ENCODE results near the gene HEXIM1. TPM values are rescaled to one million over a fixed set of nuclear protein-coding genes. Genes with fewer than 3 reads are reported as not detected.

Gene HEXIM1
- total and polyA plus RNA-seq, 7 experiments from 2014 or later: 5.1 to 41.3 (median 30.5) TPM

DNA sequence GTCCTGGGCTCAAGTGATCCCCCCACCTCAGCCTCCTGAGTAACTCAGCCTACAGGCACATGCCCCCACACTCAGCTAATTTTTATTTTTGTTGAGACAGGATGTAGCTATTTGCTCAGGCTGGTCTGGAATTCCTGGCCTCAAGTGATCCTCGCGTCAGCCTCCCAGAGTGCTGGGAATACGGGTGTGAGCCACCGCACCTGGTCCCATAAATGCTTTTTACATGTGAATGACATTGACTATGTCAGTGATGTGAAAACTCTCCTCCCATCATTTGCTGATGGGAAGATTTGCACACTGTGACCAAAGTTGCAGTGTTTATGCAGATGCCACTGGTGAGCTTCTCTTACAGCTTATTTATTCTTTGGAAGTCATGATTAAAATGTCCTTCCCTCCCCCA lies 30.9 kb upstream of the HEXIM1 start:
- Histone ChIP-seq H3K4me1 (ENCODE audit: control insufficient read depth in 2 of 2, insufficient read depth in 2 of 2, low read length in 2 of 2) (no peaks in the 10 kb centered on the region), H3K9me3 (ENCODE audit: control insufficient read depth in 2 of 3, low read length in 3 of 3) (no peaks in the 10 kb centered on the region), H3K4me3 (ENCODE audit: low read length) (no peak overlapping the region), H3K36me3 (ENCODE audit: control insufficient read depth in 2 of 3, insufficient read depth in 3 of 3, low read length in 3 of 3) (no peaks in the 10 kb centered on the region), H3K27ac (ENCODE audit: low read depth, low read length) (no peak overlapping the region), H3K27me3 (ENCODE audit: control insufficient read depth in 2 of 2, insufficient read depth in 2 of 2, low read length in 2 of 2) (no peaks in the 10 kb centered on the region)
- ChIA-PET POLR2A (no interaction called here), CTCF (no interaction called here)
- H3K4me1 Mint-ChIP-seq: peaks cover 0 to 2% (median 0%) of the 10 kb centered on the region in 7 donors
- peaks cover 0 to 8% (median 6%) of the 10 kb centered on the region in 5 donors for H3K27me3 Mint-ChIP-seq
- no peaks in the 10 kb centered on the region for H3K9me3 Mint-ChIP-seq
- ATAC-seq: no peak
- H3K36me3 Mint-ChIP-seq: no peaks in the 10 kb centered on the region
- H3K4me3 Mint-ChIP-seq: no peak overlapping the region
- no peak for DNase-seq
- no peak overlapping the region for H3K27ac Mint-ChIP-seq
- intact Hi-C loops (cut with micrococcal nuclease): no loop called here

DNA sequence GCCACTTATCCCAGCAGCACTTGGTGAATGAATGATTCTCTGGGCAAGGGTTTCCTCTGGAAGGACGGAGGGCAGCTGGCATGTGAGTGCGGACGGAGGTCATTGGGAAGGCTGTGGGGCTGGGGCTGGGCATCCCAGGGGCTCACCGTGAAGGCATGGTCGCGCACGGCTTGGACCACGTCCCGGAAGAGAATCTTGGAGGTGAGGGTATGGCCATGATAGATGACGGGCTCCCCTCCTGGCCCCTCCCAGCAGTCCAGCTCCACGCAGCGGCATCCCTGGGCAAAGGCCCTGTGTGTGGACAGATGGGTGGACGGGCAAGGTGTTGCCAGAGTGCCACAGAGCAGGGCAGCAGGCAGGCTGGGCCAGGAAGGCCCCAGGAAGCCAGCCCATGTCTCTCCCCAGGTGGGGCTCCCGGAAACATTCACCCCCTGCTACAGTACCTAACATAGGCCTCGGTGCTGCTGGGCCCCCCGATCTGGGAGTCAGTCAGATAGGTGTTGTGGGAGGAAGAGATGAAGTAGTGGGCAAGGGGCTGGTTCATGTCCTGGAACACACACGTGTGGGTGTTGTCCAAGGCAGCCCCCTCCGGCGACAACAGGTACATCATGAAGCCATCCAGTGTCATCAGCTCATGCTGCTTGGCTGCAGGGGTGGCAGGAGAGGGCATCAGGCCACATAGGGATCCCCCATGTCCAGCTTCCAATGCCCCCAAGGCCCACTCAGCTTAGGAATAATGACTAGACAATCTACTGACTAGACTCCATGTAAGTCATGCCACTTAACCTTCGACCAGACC lies 30.2 kb upstream of the HEXIM1 start:
- Histone ChIP-seq H3K9me3 (ENCODE audit: control insufficient read depth in 2 of 3, low read length in 3 of 3) (no peaks in the 10 kb centered on the region), H3K27me3 (ENCODE audit: control insufficient read depth in 2 of 2, insufficient read depth in 2 of 2, low read length in 2 of 2) (no peaks in the 10 kb centered on the region), H3K4me1 (ENCODE audit: control insufficient read depth in 2 of 2, insufficient read depth in 2 of 2, low read length in 2 of 2) (no peaks in the 10 kb centered on the region), H3K4me3 (ENCODE audit: low read length) (no peak overlapping the region), H3K36me3 (ENCODE audit: control insufficient read depth in 2 of 3, insufficient read depth in 3 of 3, low read length in 3 of 3) (no peaks in the 10 kb centered on the region), H3K27ac (ENCODE audit: low read depth, low read length) (no peak overlapping the region)
- intact Hi-C loops (cut with micrococcal nuclease): no loop called here
- H3K36me3 Mint-ChIP-seq: no peaks in the 10 kb centered on the region
- H3K4me1 Mint-ChIP-seq: peaks cover 0 to 2% (median 0%) of the 10 kb centered on the region in 7 donors
- no peak for ATAC-seq
- H3K27me3 Mint-ChIP-seq: peaks cover 0 to 13% (median 6%) of the 10 kb centered on the region in 5 donors
- no peak overlapping the region for H3K4me3 Mint-ChIP-seq
- peak overlapping the region in 1 of 9 donors; percentile 36 for H3K27ac Mint-ChIP-seq
- no peak for DNase-seq
- CTCF ChIA-PET: interaction anchor here (0.6 kb wide), 1 partner anchor 132 kb away, joined by 3 read pairs; no protein-coding TSS in a partner anchor
- POLR2A ChIA-PET: no interaction called here
- H3K9me3 Mint-ChIP-seq: no peaks in the 10 kb centered on the region

DNA sequence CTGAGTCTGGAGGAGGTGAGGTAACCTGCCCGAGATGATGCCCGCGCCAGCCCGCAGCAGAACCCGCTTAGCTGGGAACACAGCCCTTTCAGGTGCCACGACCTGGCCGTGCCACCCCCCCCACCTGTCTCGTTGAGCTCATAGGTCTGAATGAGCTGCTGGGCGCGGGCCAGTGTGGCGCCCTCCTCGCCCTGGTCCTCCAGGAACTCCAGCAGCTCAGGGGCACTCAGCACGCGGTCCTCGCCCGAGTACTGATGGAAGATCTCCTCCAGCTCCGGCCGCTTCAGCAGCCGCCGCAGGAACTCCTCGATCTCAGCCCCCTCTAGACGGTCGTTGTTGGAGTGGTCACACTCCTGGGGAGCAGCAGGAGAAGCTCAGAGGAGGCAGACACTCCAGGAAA lies 29.6 kb upstream of the HEXIM1 start:
- Mint-ChIP-seq H3K27ac (peak overlapping the region in 1 of 9 donors; percentile 36), H3K4me3 (no peak overlapping the region), H3K36me3 (no peaks in the 10 kb centered on the region), H3K9me3 (no peaks in the 10 kb centered on the region), H3K4me1 (peaks cover 0 to 2% (median 0%) of the 10 kb centered on the region in 7 donors), H3K27me3 (peaks cover 0 to 15% (median 6%) of the 10 kb centered on the region in 5 donors)
- no peak for ATAC-seq
- Histone ChIP-seq H3K9me3 (ENCODE audit: control insufficient read depth in 2 of 3, low read length in 3 of 3) (no peaks in the 10 kb centered on the region), H3K4me3 (ENCODE audit: low read length) (no peak overlapping the region), H3K36me3 (ENCODE audit: control insufficient read depth in 2 of 3, insufficient read depth in 3 of 3, low read length in 3 of 3) (no peaks in the 10 kb centered on the region), H3K4me1 (ENCODE audit: control insufficient read depth in 2 of 2, insufficient read depth in 2 of 2, low read length in 2 of 2) (no peaks in the 10 kb centered on the region), H3K27me3 (ENCODE audit: control insufficient read depth in 2 of 2, insufficient read depth in 2 of 2, low read length in 2 of 2) (no peaks in the 10 kb centered on the region), H3K27ac (ENCODE audit: low read depth, low read length) (no peak overlapping the region)
- intact Hi-C loops (cut with micrococcal nuclease): no loop called here
- CTCF ChIA-PET: interaction anchor here (0.6 to 1.1 kb wide), 3 partner anchors 19 to 132 kb away, joined by 3 read pairs; no protein-coding TSS in a partner anchor
- no peak for DNase-seq
- POLR2A ChIA-PET: no interaction called here

DNA sequence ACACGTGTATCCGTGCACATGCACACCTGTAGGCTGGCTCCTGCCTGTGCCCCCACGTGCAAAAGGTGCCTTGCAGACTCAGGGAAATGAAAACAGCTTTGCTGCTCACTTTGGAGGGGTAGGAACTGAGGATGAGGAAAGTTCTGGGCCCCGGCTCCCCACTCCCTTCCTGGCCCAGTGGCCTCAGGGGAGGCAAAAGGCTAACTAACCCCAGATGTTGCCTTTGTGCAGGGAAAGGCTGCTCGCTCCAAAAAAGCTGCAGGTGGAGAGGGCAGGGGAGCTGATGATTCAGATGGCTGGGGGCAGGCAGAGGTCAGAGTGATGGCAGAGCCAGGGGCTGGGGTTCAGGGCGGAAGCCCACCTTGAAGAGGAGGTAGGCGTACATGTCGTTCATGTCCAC lies 28.3 kb upstream of the HEXIM1 start:
- Mint-ChIP-seq H3K27ac (no peak overlapping the region), H3K4me3 (no peak overlapping the region), H3K9me3 (no peaks in the 10 kb centered on the region), H3K36me3 (no peaks in the 10 kb centered on the region), H3K4me1 (peaks cover 0 to 2% (median 0%) of the 10 kb centered on the region in 7 donors), H3K27me3 (peaks cover 0 to 15% (median 6%) of the 10 kb centered on the region in 5 donors)
- DNase-seq (no peak), ATAC-seq (no peak)
- Histone ChIP-seq H3K36me3 (ENCODE audit: control insufficient read depth in 2 of 3, insufficient read depth in 3 of 3, low read length in 3 of 3) (no peaks in the 10 kb centered on the region), H3K4me1 (ENCODE audit: control insufficient read depth in 2 of 2, insufficient read depth in 2 of 2, low read length in 2 of 2) (no peaks in the 10 kb centered on the region), H3K4me3 (ENCODE audit: low read length) (no peak overlapping the region), H3K27me3 (ENCODE audit: control insufficient read depth in 2 of 2, insufficient read depth in 2 of 2, low read length in 2 of 2) (no peaks in the 10 kb centered on the region), H3K27ac (ENCODE audit: low read depth, low read length) (no peak overlapping the region), H3K9me3 (ENCODE audit: control insufficient read depth in 2 of 3, low read length in 3 of 3) (no peaks in the 10 kb centered on the region)
- POLR2A ChIA-PET: interaction anchor here (0.5 kb wide), 1 partner anchor 67 kb away, joined by 3 read pairs; no protein-coding TSS in a partner anchor
- CTCF ChIA-PET: no interaction called here
- intact Hi-C loops (cut with micrococcal nuclease): no loop called here

DNA sequence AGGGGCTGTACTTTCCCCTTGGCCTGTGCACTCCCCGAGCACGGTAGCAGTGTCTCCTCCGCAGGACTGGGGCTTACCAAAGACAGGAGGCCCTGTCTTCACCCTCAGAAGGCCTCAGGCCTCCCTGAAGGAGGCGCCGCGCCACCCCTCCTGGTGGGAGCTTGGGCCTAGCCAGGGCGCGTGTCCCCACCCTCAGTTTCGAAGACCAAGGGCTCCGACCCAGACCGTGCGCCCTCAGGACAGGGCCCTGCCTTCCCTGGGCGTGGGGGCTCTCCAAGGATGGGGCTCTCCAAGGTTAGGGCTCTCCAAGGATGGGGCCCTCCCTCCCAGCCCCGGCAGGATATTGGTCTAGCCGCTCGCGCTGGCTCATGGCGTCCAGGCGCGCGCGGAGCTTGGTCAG lies 27.7 kb upstream of the HEXIM1 start:
- Histone ChIP-seq H3K27me3 (ENCODE audit: control insufficient read depth in 2 of 2, insufficient read depth in 2 of 2, low read length in 2 of 2) (no peaks in the 10 kb centered on the region), H3K4me3 (ENCODE audit: low read length) (no peak overlapping the region), H3K27ac (ENCODE audit: low read depth, low read length) (no peak overlapping the region), H3K4me1 (ENCODE audit: control insufficient read depth in 2 of 2, insufficient read depth in 2 of 2, low read length in 2 of 2) (no peaks in the 10 kb centered on the region), H3K36me3 (ENCODE audit: control insufficient read depth in 2 of 3, insufficient read depth in 3 of 3, low read length in 3 of 3) (no peaks in the 10 kb centered on the region), H3K9me3 (ENCODE audit: control insufficient read depth in 2 of 3, low read length in 3 of 3) (no peaks in the 10 kb centered on the region)
- DNase-seq (no peak), ATAC-seq (no peak)
- H3K27me3 Mint-ChIP-seq: peaks cover 0 to 15% (median 6%) of the 10 kb centered on the region in 5 donors
- intact Hi-C loops (cut with micrococcal nuclease): no loop called here
- H3K4me3 Mint-ChIP-seq: no peak overlapping the region
- H3K9me3 Mint-ChIP-seq: no peaks in the 10 kb centered on the region
- no peaks in the 10 kb centered on the region for H3K36me3 Mint-ChIP-seq
- H3K4me1 Mint-ChIP-seq: peaks cover 0 to 2% (median 0%) of the 10 kb centered on the region in 7 donors
- CTCF ChIA-PET: no interaction called here
- POLR2A ChIA-PET: no interaction called here
- H3K27ac Mint-ChIP-seq: no peak overlapping the region

DNA sequence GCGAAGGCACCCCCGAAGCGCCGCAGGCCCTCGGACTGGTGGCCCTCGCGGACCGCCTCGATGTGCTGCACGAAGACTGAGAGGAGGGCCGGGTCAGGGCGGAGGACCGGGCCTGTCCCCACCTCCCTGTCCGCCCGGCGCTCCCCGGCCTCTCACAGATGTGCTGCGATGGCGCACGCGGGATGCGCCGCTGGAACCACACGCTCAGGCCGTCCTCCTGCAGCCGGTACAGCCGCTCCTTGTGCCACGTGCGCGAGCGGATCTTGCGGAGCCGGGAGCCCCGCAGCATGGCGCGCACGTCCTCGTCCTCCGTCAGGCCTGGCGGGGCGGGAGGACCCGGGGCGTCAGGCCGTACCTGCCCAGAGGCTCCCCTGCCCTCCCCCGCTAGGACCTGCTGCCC lies 27.2 kb upstream of the HEXIM1 start:
- no peak overlapping the region for H3K27ac Mint-ChIP-seq
- no peaks in the 10 kb centered on the region for H3K27me3 ChIP-seq (ENCODE audit: control insufficient read depth in 2 of 2, insufficient read depth in 2 of 2, low read length in 2 of 2)
- ChIA-PET CTCF (no interaction called here), POLR2A (no interaction called here)
- intact Hi-C loops (cut with micrococcal nuclease): no loop called here
- DNase-seq (no peak), ATAC-seq (no peak)
- no peaks in the 10 kb centered on the region for H3K36me3 Mint-ChIP-seq
- H3K9me3 ChIP-seq (ENCODE audit: control insufficient read depth in 2 of 3, low read length in 3 of 3): no peaks in the 10 kb centered on the region
- H3K27me3 Mint-ChIP-seq: peaks cover 0 to 15% (median 6%) of the 10 kb centered on the region in 5 donors
- no peak overlapping the region for H3K4me3 Mint-ChIP-seq
- no peak overlapping the region for H3K27ac ChIP-seq (ENCODE audit: low read depth, low read length)
- no peak overlapping the region for H3K4me3 ChIP-seq (ENCODE audit: low read length)
- H3K4me1 Mint-ChIP-seq: peaks cover 0 to 2% (median 0%) of the 10 kb centered on the region in 7 donors
- no peaks in the 10 kb centered on the region for H3K9me3 Mint-ChIP-seq
- no peaks in the 10 kb centered on the region for H3K36me3 ChIP-seq (ENCODE audit: control insufficient read depth in 2 of 3, insufficient read depth in 3 of 3, low read length in 3 of 3)
- H3K4me1 ChIP-seq (ENCODE audit: control insufficient read depth in 2 of 2, insufficient read depth in 2 of 2, low read length in 2 of 2): no peaks in the 10 kb centered on the region

All from naive thymus-derived CD4-positive, alpha-beta T cell (primary cell).